ACC112 (cell line): ENCODE data around the gene SLC9A1.

Experiments used
- H2AFZ ChIP-seq: fragments of 200-600 bp; sonication (generic); one replicate; pipeline ENCODE4 v1.6.0; 2017; ENCODE audit warnings: antibody characterized with exemption, low read length; ENCODE audit not compliant: unreplicated experiment
- H3K27ac ChIP-seq: fragments of 200-600 bp; sonication (generic); 2 replicates; pipeline ENCODE4 v1.5.1; 2014; ENCODE audit warnings: low read depth, mild to moderate bottlenecking, antibody characterized with exemption, low read length, moderate library complexity
- H3K27me3 ChIP-seq: fragments of 200-600 bp; sonication (generic); 2 replicates; pipeline ENCODE4 v1.6.1; 2014; ENCODE audit warnings: mild to moderate bottlenecking, antibody characterized with exemption, low read length, moderate library complexity, mixed read lengths; ENCODE audit not compliant: insufficient read depth
- H3K36me3 ChIP-seq: fragments of 200-600 bp; sonication (generic); 2 replicates; pipeline ENCODE4 v1.6.1; 2016; ENCODE audit warnings: mild to moderate bottlenecking, antibody characterized with exemption, low read length, moderate library complexity, mixed read lengths; ENCODE audit not compliant: insufficient read depth
- H3K4me1 ChIP-seq: fragments of 200-600 bp; sonication (generic); one replicate; pipeline ENCODE4 v1.6.1; 2016; ENCODE audit warnings: low read length, mixed read lengths; ENCODE audit not compliant: insufficient read depth, unreplicated experiment, control insufficient read depth
- H3K4me3 ChIP-seq: fragments of 200-600 bp; sonication (generic); 2 replicates; pipeline ENCODE4 v1.5.1; 2014; ENCODE audit warnings: mild to moderate bottlenecking, low read depth, low read length
- H3K79me2 ChIP-seq: fragments of 200-600 bp; sonication (generic); one replicate; pipeline ENCODE4 v1.6.0; 2016; ENCODE audit warnings: low read length; ENCODE audit not compliant: control insufficient read depth, unreplicated experiment, insufficient read depth

SLC9A1 gene

DNA sequence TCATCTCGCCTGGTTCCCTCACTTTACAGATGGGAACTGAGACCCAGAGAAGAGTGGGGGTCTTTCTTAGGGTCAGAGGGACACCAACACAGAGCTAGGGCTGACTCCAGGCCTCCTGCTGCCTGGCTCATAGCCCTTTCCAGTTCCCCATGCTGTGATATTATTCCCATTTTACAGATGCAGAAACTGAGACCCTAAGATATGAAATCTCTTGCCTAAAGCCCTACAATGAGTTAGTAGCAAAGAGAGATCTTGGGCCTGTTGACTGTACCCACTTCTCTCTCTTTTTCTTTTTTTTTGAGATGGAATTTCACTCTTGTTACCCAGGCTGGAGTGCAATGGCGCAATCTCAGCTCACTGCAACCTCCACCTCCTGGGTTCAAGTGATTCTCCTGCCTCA is 49.9 kb downstream of the SLC9A1 start:
- H3K36me3 ChIP-seq = 0 out of 2 replicates have a peak, but pooled peaks cover 3% of the 10 kb centered on the region
- peaks cover 21% of the 10 kb centered on the region for H3K4me1 ChIP-seq
- H2AFZ ChIP-seq = no peak overlapping the region
- H3K79me2 ChIP-seq = no peaks in the 10 kb centered on the region
- H3K4me3 ChIP-seq = no peak overlapping the region
- peak overlapping the region; percentile 24; the same call in 1 of the 2 replicates for H3K27ac ChIP-seq
- H3K27me3 ChIP-seq = no peaks in the 10 kb centered on the region

DNA sequence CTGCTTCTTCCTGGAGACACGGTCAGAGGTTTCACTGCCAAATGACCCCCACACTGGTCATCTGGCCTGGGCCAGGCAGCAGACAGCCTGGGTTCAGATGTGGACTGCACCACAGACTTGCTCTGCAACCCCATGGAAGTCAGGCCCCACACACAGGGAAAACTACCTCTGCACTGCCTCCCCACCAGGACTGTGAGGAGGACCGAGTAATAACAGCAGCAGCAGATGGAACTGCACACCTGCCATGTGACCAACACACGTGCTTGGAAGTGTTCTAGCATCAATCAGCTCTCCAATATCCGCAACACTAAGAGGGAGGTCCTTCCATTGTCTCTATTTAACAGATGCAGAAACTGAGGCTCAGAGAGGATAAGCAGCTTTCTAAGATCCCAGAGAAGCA is 51.4 kb downstream of the SLC9A1 start:
- Histone ChIP-seq H3K4me3 (no peak overlapping the region), H3K27me3 (no peaks in the 10 kb centered on the region), H3K36me3 (0 out of 2 replicates have a peak, but pooled peaks cover 3% of the 10 kb centered on the region), H3K4me1 (peaks cover 35% of the 10 kb centered on the region), H3K27ac (no peak overlapping the region), H2AFZ (no peak overlapping the region), H3K79me2 (no peaks in the 10 kb centered on the region)

GRCh38 chr1:27102707-27103468 is 52.0 kb downstream of the SLC9A1 start:
- H3K27ac ChIP-seq = no peak overlapping the region
- no peaks in the 10 kb centered on the region for H3K79me2 ChIP-seq
- H3K36me3 ChIP-seq = 0 out of 2 replicates have a peak, but pooled peaks cover 3% of the 10 kb centered on the region

GRCh38 chr1:27102134-27102706 is 52.7 kb downstream of the SLC9A1 start:
- H3K4me1 ChIP-seq = peaks cover 39% of the 10 kb centered on the region
- no peak overlapping the region for H2AFZ ChIP-seq
- H3K27me3 ChIP-seq = no peaks in the 10 kb centered on the region
- no peak overlapping the region for H3K4me3 ChIP-seq
- H3K36me3 ChIP-seq = 0 out of 2 replicates have a peak, but pooled peaks cover 3% of the 10 kb centered on the region
- no peaks in the 10 kb centered on the region for H3K79me2 ChIP-seq
- no peak overlapping the region for H3K27ac ChIP-seq

More at GRCh38 chr1:27102707-27103468, 52.0 kb downstream of the SLC9A1 start:
- H2AFZ ChIP-seq = no peak overlapping the region
- no peak overlapping the region for H3K4me3 ChIP-seq
- H3K27me3 ChIP-seq = no peaks in the 10 kb centered on the region
- H3K4me1 ChIP-seq = peaks cover 39% of the 10 kb centered on the region

GRCh38 chr1:27101696-27102095 is 53.2 kb downstream of the SLC9A1 start:
- H3K27ac ChIP-seq = no peak overlapping the region
- H3K79me2 ChIP-seq = no peaks in the 10 kb centered on the region
- peaks cover 39% of the 10 kb centered on the region for H3K4me1 ChIP-seq
- 0 out of 2 replicates have a peak, but pooled peaks cover 3% of the 10 kb centered on the region for H3K36me3 ChIP-seq
- H3K4me3 ChIP-seq = no peak overlapping the region
- H2AFZ ChIP-seq = no peak overlapping the region
- no peaks in the 10 kb centered on the region for H3K27me3 ChIP-seq

- H3K27ac ChIP-seq = peak overlapping the region; percentile 89; the same call in 1 of the 2 replicates
- H3K4me1 ChIP-seq = peaks cover 34% of the 10 kb centered on the region
- H3K36me3 ChIP-seq = 0 out of 2 replicates have a peak, but pooled peaks cover 3% of the 10 kb centered on the region
- no peaks in the 10 kb centered on the region for H3K27me3 ChIP-seq
- no peak overlapping the region for H2AFZ ChIP-seq
- H3K4me3 ChIP-seq = no peak overlapping the region
- H3K79me2 ChIP-seq = no peaks in the 10 kb centered on the region
Measured at GRCh38 chr1:27101054-27101491, 53.9 kb downstream of the SLC9A1 start.

DNA sequence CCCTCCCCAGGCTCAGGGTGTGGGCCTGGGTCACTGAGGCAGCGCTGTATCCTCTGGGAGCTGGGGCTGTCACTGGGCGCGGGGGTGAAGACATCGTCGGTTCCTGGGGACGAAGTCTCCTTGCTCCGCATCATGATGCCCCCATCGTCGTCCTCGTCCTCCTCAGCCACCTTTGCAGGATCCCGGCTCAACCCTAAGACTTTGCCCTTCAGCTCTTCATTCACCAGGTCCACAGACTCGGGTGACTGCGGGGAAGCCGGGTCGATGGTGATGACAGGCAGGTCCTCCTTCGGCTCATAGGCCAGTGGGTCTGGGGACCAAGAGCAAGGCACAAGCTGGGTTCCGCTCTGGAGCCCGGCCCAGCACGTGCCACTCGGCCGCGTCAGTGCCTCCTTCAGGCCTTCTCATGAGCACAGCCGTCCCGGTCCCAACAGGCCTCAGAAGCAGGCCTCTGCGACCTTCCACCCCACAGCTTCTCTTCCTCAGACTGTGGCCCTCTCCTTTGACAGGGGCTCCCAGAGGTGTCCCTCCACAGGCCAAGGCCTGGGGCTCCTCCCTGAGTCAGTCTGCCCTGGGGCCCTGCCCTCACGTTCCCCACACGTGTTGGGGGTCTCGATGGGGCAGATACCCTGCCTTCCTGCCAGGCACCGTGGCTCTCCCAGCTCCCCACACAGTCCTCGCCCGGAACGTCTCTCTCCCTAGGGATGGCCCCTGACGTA is 54.4 kb downstream of the SLC9A1 start:
- Histone ChIP-seq H3K79me2 (no peaks in the 10 kb centered on the region), H3K4me3 (no peak overlapping the region), H3K27me3 (no peaks in the 10 kb centered on the region), H2AFZ (no peak overlapping the region), H3K27ac (peak overlapping the region; percentile 89), H3K4me1 (peaks cover 28% of the 10 kb centered on the region), H3K36me3 (0 out of 2 replicates have a peak, but pooled peaks cover 3% of the 10 kb centered on the region)

DNA sequence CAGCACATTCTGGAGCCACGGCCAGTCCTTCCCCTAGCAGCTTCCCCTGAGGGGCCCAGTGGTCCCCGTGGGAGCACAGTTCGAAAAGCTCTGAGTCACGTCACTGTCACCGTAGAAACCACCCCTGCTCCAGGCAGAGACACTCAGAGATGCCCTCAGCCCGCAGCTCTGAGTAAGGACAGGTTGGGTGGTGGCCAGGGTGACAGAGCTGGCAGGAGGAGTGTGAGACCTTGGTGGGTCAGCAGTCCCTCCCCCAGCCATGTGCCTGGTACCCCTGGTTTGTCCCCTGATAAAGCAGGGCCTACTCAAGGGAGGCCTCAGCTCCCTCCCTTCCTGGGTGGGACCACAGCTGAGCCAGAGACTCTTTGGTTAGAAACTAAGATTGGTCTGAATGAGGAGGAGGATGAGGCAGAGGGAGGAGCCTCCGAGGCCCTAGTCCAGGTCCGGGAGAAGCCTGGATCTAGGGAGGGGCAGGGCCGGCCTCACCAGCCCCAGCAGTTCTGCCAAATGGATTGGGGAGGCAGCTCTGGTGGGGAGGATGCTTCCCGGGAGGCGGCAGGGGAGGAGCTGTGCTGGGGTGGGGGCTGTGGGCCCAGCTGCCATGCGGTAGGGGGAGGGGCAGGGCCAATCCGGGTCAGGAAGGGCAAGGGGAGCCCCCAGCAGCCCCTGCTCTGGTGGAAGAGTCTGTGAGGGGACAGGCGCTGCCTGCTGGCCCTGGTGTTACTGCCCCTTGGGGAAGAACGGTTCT is 55.2 kb downstream of the SLC9A1 start:
- Histone ChIP-seq H3K36me3 (no peaks in the 10 kb centered on the region), H3K27me3 (no peaks in the 10 kb centered on the region), H2AFZ (no peak overlapping the region), H3K4me3 (0 out of 2 replicates have a peak overlapping the region, but pooled peaks have one; percentile 6), H3K79me2 (no peaks in the 10 kb centered on the region), H3K27ac (peak overlapping the region; percentile 89), H3K4me1 (peaks cover 27% of the 10 kb centered on the region)

- Histone ChIP-seq H3K27ac (peak overlapping the region; percentile 89), H3K4me1 (peaks cover 27% of the 10 kb centered on the region), H3K79me2 (no peaks in the 10 kb centered on the region), H3K36me3 (no peaks in the 10 kb centered on the region), H2AFZ (no peak overlapping the region), H3K4me3 (0 out of 2 replicates have a peak overlapping the region, but pooled peaks have one; percentile 6), H3K27me3 (no peaks in the 10 kb centered on the region)
Measured at GRCh38 chr1:27099135-27099586, 55.8 kb downstream of the SLC9A1 start.
